K562 (cell line): ENCODE data around the gene GYG1. TPM values are rescaled to one million over a fixed set of nuclear protein-coding genes. Genes with fewer than 3 reads are reported as not detected.

Source experiments
- ATAC-seq: fragments of 200-7000 bp; cut with Tn5 transposase; 3 replicates; pipeline ENCODE4 v1.9.1; 2020; ENCODE audit warnings: moderate library complexity
- BruUV-seq: library from RNA; stranded (reverse); fragments of 400-500 nt; replicated peaks from 2 replicates; lab custom pipeline; 2021; lab: Mats Ljungman, UMichigan
- CTCF ChIA-PET: fragments of 300-600 bp; formaldehyde crosslinking; extraction: SDS; loops from one replicate; lab custom pipeline; 2021; ENCODE audit warnings: low intra/inter-chr PET ratio; lab: Yijun Ruan, JAX
- POLR2A ChIA-PET: fragments of 300-600, 350-650 bp; sonication (Branson Sonifier 250); formaldehyde crosslinking; extraction: SDS; loops from one replicate; lab custom pipeline; 2021; ENCODE audit warnings: antibody characterized with exemption, inconsistent platforms; lab: Yijun Ruan, JAX
- DNase-seq, 4 experiments: peaks; one replicate each; pipeline versions ENCODE4 v3.0.0 to v3.0.0-alpha.2; 2011 to 2018; ENCODE audit warnings: low spot score in 3 of 4, mixed read lengths in 3 of 4; ENCODE audit errors: extremely low read depth in 1 of 4
- FAIRE-seq: peaks from 2 replicates; lab custom pipeline; 2011; peaks lifted over from hg19 to GRCh38; lab: Jason Lieb, UNC
- H2AFZ ChIP-seq: 2 replicates; pipeline ENCODE4 v1.6.0; 2011; ENCODE audit warnings: low read depth, low read length, control low read depth, inconsistent platforms
- H3K27ac ChIP-seq: fragments of 200-600 bp; 3 replicates; pipeline ENCODE4 v1.8.0; 2011; ENCODE audit warnings: low read depth, mild to moderate bottlenecking, control low read depth, inconsistent platforms, low read length, moderate library complexity, mixed read lengths; ENCODE audit errors: extremely low read depth
- H3K27me3 ChIP-seq, 2 experiments: fragments of 300-600 bp in 1 of 2; 2 replicates in 1 of 2; 3 replicates in 1 of 2; pipeline versions ENCODE4 v1.6.0 to v1.8.0; 2011; ENCODE audit warnings: inconsistent platforms in 2 of 2, low read length in 2 of 2, mild to moderate bottlenecking in 1 of 2, mixed read lengths in 1 of 2, moderate library complexity in 1 of 2; ENCODE audit not compliant: control insufficient read depth in 2 of 2, insufficient read depth in 2 of 2
- H3K36me3 ChIP-seq: fragments of 300-600 bp; 3 replicates; pipeline ENCODE4 v1.8.0; 2011; ENCODE audit warnings: mild to moderate bottlenecking, low read length, inconsistent platforms; ENCODE audit not compliant: control insufficient read depth, insufficient read depth
- H3K4me1 ChIP-seq, 2 experiments: fragments of 200-600 bp in 1 of 2; replicated peaks in 1 of 2; 2 replicates in 1 of 2; 3 replicates in 1 of 2; pipeline versions ENCODE4 v1.5.1 to v1.8.0; 2011; ENCODE audit warnings: inconsistent platforms in 2 of 2, low read length in 2 of 2, mild to moderate bottlenecking in 1 of 2, mixed read lengths in 1 of 2, moderate library complexity in 1 of 2; ENCODE audit not compliant: control insufficient read depth in 2 of 2, insufficient read depth in 2 of 2
- H3K4me2 ChIP-seq: 2 replicates; pipeline ENCODE4 v1.6.1; 2011; ENCODE audit warnings: low read length, control low read depth, inconsistent platforms, mixed read lengths; ENCODE audit not compliant: insufficient read depth
- H3K4me3 ChIP-seq: fragments of 200-600 bp; sonication (generic), shearing (Covaris generic); 2 replicates; pipeline ENCODE4 v1.5.1; 2016; ENCODE audit warnings: control low read depth, inconsistent platforms
- H3K79me2 ChIP-seq: fragments of 200-600 bp; 3 replicates; pipeline ENCODE4 v1.8.0; 2011; ENCODE audit warnings: low read length, inconsistent platforms; ENCODE audit not compliant: control insufficient read depth, insufficient read depth
- H3K9ac ChIP-seq, 2 experiments: 2 replicates each; pipeline versions ENCODE4 v1.6.0 to v1.6.1; 2011; ENCODE audit warnings: low read depth in 2 of 2, low read length in 2 of 2, control low read depth in 1 of 2, inconsistent platforms in 1 of 2, mild to moderate bottlenecking in 1 of 2, mixed read lengths in 1 of 2; ENCODE audit not compliant: insufficient read depth in 1 of 2
- H3K9me1 ChIP-seq: one replicate; pipeline ENCODE4 v1.6.0; 2011; ENCODE audit warnings: inconsistent platforms, mild to moderate bottlenecking, low read length, moderate library complexity; ENCODE audit not compliant: control insufficient read depth, insufficient read depth
- H3K9me3 ChIP-seq: replicated peaks from 2 replicates; pipeline ENCODE4 v1.5.1; 2011; ENCODE audit warnings: low read depth, low read length, inconsistent platforms; ENCODE audit not compliant: control insufficient read depth, insufficient read depth
- H4K20me1 ChIP-seq: replicated peaks from 2 replicates; pipeline ENCODE4 v1.6.1; 2011; ENCODE audit warnings: low read length, inconsistent platforms, mixed read lengths; ENCODE audit not compliant: control insufficient read depth, insufficient read depth
- C11orf30 ChIP-seq: fragments of 450-650 bp; IDR thresholded peaks from 2 replicates; pipeline ENCODE4 v1.6.1; 2016; ENCODE audit warnings: low read depth, mild to moderate bottlenecking
- CCAR2 ChIP-seq: fragments of 200-400 bp; formaldehyde crosslinking; IDR thresholded peaks from 2 replicates; pipeline ENCODE4 v1.6.1; 2017; ENCODE audit warnings: mild to moderate bottlenecking, low read depth, low read length
- FOXP1 ChIP-seq: sonication (generic); formaldehyde crosslinking; IDR thresholded peaks from 2 replicates; pipeline ENCODE4 v1.8.0; 2022; ENCODE audit warnings: mild to moderate bottlenecking, missing genetic modification reagents
- HIVEP1 ChIP-seq: fragments of 250-450 bp; sonication (Bioruptor Pico); IDR thresholded peaks from 2 replicates; pipeline ENCODE4 v1.4.0; 2020; ENCODE audit warnings: mild to moderate bottlenecking
- KLF13 ChIP-seq: fragments of 450-650 bp; IDR thresholded peaks from 2 replicates; pipeline ENCODE4 v1.6.1; 2016; ENCODE audit warnings: missing genetic modification characterization, low read depth, mild to moderate bottlenecking, missing compliant biosample characterization, moderate library complexity, borderline replicate concordance
- KLF16 ChIP-seq: IDR thresholded peaks from 2 replicates; pipeline ENCODE4 v1.6.1; 2016; ENCODE audit warnings: antibody characterized with exemption
- MCM3 ChIP-seq: fragments of 450-650 bp; IDR thresholded peaks from 2 replicates; pipeline ENCODE4 v1.6.1; 2016
- MITF ChIP-seq: IDR thresholded peaks from 2 replicates; pipeline ENCODE4 v1.6.1; 2014; ENCODE audit warnings: antibody characterized with exemption
- PCBP2 ChIP-seq: fragments of 200-400 bp; formaldehyde crosslinking; IDR thresholded peaks from 2 replicates; pipeline ENCODE4 v1.6.1; 2018; ENCODE audit warnings: low read length, low read depth, mild to moderate bottlenecking, moderate library complexity; ENCODE audit not compliant: poor library complexity, severe bottlenecking
- PHF21A ChIP-seq: fragments of 450-650 bp; IDR thresholded peaks from 2 replicates; pipeline ENCODE4 v1.6.1; 2017; ENCODE audit warnings: low read depth, borderline replicate concordance
- RBM17 ChIP-seq: fragments of 200-400 bp; formaldehyde crosslinking; IDR thresholded peaks from 2 replicates; pipeline ENCODE4 v1.6.1; 2017; ENCODE audit warnings: low read depth, mild to moderate bottlenecking, low read length, borderline replicate concordance
- RNF2 ChIP-seq: sonication (generic); IDR thresholded peaks from 2 replicates; pipeline ENCODE4 v1.6.1; 2016
- XRCC4 ChIP-seq: IDR thresholded peaks from one replicate; pipeline ENCODE4 v1.6.1; 2011; ENCODE audit not compliant: insufficient read depth, insufficient read length; ENCODE audit errors: extremely low read depth
- ZFP91 ChIP-seq: sonication (generic); formaldehyde crosslinking; IDR thresholded peaks from 2 replicates; pipeline ENCODE4 v1.8.0; 2022; ENCODE audit warnings: mild to moderate bottlenecking, missing genetic modification reagents
- ZNF324 ChIP-seq: fragments of 250-450 bp; sonication (Bioruptor Pico); IDR thresholded peaks from 2 replicates; pipeline ENCODE4 v1.4.0; 2020; ENCODE audit warnings: mild to moderate bottlenecking
- ZNF778 ChIP-seq: fragments of 450-650 bp; formaldehyde crosslinking; IDR thresholded peaks from 2 replicates; pipeline ENCODE4 v1.4.0; 2020; ENCODE audit warnings: mild to moderate bottlenecking, moderate library complexity
- WGBS: fragments of 100-300 bp; shearing (Covaris generic); methylation state at CpG from one replicate; pipeline ENCODE4 v1.1.6; 2016; ENCODE audit warnings: low coverage, mixed read lengths; ENCODE audit not compliant: insufficient coverage; ENCODE audit errors: missing lambda C conversion rate; 5-methylcytosine and 5-hydroxymethylcytosine counted together
- in situ Hi-C: fragments of 300-500 bp; cut with MboI; formaldehyde crosslinking; loops from 4 replicates; pipeline ENCODE4 v1.15.0; 2018; ENCODE audit warnings: inconsistent platforms, mixed read lengths
- intact Hi-C: fragments of 100-400 bp; cut with micrococcal nuclease; formaldehyde crosslinking; loops from 2 replicates; pipeline ENCODE4 v1.14.2; 2022
- polyA plus RNA-seq, 8 experiments: library from polyadenylated mRNA; depleted of rRNA in 4 of 8; stranded (reverse) in 5 of 8; unstranded in 3 of 8; fragments of >200 nt; fragmentation: Nextera tagmentation in 2 of 8; fragmentation: Illumina TruSeq in 1 of 8; extraction: Ambion mirVana in 2 of 8; extraction: Trizol in 1 of 8; gene quantifications; 2 replicates each; pipeline versions ENCODE4 v1.2.1 to v1.2.3, GENCODE V29; 2011 to 2014; ENCODE audit warnings: inconsistent platforms in 1 of 8, missing spikeins in 1 of 8
- total RNA-seq, 7 experiments: library from RNA; depleted of rRNA in 6 of 7; stranded (reverse); fragments of >200 nt in 6 of 7; fragmentation: Illumina TruSeq in 2 of 7; extraction: Trizol in 2 of 7; gene quantifications; 2 replicates each; pipeline versions ENCODE4 v1.2.1 to v1.2.3, GENCODE V29; 2011 to 2021; ENCODE audit warnings: low replicate concordance in 1 of 7
- TF ChIP-seq, protein P1 (sequence below): sonication (generic); formaldehyde crosslinking; IDR thresholded peaks from 2 replicates; pipeline ENCODE4 v1.8.0; 2022; ENCODE audit warnings: mild to moderate bottlenecking, missing genetic modification reagents
- TF ChIP-seq, protein P2 (sequence below): sonication (generic); formaldehyde crosslinking; IDR thresholded peaks from 2 replicates; pipeline ENCODE4 v1.8.0; 2022; ENCODE audit warnings: mild to moderate bottlenecking, missing genetic modification reagents

GYG1 gene
- total and polyA plus RNA-seq, 9 of the 15 experiments (the other 6 are each of a cell fraction or from before 2014, with no cell fraction given), result 14.6 to 38.4 (median 24.6) TPM

- TF ChIP-seq MCM3 (no peak), HIVEP1 (no peak), ZNF778 (CRISPR knock-in tag) (no peak), PHF21A (no peak), MITF (no peak), FOXP1 (CRISPR knock-in tag) (no peak)
- TF ChIP-seq, protein P1, sequence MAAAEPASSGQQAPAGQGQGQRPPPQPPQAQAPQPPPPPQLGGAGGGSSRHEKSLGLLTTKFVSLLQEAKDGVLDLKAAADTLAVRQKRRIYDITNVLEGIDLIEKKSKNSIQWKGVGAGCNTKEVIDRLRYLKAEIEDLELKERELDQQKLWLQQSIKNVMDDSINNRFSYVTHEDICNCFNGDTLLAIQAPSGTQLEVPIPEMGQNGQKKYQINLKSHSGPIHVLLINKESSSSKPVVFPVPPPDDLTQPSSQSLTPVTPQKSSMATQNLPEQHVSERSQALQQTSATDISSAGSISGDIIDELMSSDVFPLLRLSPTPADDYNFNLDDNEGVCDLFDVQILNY (CRISPR knock-in tag), result no peak
Observed at GRCh38 chr3:149038322-149038721, 47.0 kb downstream of the GYG1 start (continued).

DNA sequence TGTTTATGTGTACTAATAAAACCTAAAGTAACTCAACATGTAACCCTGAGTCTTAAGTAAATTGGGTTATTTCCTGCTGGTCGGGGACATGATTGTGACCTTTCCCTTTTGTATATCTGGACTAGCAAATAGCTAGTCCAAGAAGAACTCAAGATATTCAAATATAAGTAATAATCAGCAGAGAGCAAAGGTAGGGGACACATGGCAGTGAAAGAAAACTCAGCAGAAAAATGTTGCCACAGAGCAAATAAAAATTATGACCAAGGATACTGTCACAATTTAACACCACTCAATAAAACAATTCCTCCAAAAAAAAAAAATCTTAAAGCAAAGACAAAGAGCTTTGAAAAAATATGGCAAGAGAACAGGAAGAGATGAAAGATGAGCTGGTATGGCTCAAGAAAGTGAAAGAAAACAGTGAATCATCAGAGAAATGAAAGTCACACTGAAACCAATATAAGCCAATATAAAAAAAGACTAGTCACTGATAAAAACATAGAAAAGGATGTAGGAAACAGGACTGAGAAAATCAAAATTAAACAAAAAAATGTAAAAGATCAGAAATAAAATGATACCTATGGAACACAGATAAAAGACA is 51.5 kb downstream of the GYG1 start:
- ChIA-PET POLR2A (interaction anchor here (0.8 to 1.4 kb wide), 3 partner anchors 15 to 42 kb away, joined by 3 to 4 read pairs (median 3); no protein-coding TSS in a partner anchor), CTCF (no interaction called here)
- H3K27me3 ChIP-seq, result no peaks in the 10 kb centered on the region
- H3K4me1 ChIP-seq, result no peaks in the 10 kb centered on the region
- H3K9me1 ChIP-seq, result no peaks in the 10 kb centered on the region
- in situ Hi-C loops, result no loop called here
- no peaks in the 10 kb centered on the region for H3K79me2 ChIP-seq
- peaks cover 85% of the 10 kb centered on the region for H3K36me3 ChIP-seq
- FAIRE-seq (no peak), ATAC-seq (no peak), DNase-seq (no peak)
- H4K20me1 ChIP-seq, result no peaks in the 10 kb centered on the region
- intact Hi-C loops, result no loop called here
- no peak overlapping the region for H3K9ac ChIP-seq
- 93% methylated on average over 1 of the region's 1 CpG for WGBS
- no peak overlapping the region for H2AFZ ChIP-seq
- H3K4me2 ChIP-seq, result no peak overlapping the region
- BruUV-seq, result no TSS peak
- H3K27ac ChIP-seq, result no peak overlapping the region
- H3K9me3 ChIP-seq, result no peaks in the 10 kb centered on the region
- H3K4me3 ChIP-seq, result no peak overlapping the region
- TF ChIP-seq KLF13, result no peak
- no peak for TF ChIP-seq C11orf30
- no peak for TF ChIP-seq ZNF324 (CRISPR knock-in tag)
- TF ChIP-seq PCBP2, result no peak
- no peak for TF ChIP-seq XRCC4
- TF ChIP-seq KLF16, result no peak
- TF ChIP-seq ZFP91 (CRISPR knock-in tag), result no peak
- TF ChIP-seq RNF2, result no peak
- TF ChIP-seq, protein P2, sequence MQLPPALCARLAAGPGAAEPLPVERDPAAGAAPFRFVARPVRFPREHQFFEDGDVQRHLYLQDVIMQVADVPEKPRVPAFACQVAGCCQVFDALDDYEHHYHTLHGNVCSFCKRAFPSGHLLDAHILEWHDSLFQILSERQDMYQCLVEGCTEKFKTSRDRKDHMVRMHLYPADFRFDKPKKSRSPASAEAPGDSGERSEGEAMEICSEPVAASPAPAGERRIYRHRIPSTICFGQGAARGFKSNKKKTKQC (CRISPR knock-in tag), result no peak
- no peak for TF ChIP-seq CCAR2
- TF ChIP-seq RBM17, result no peak
